Activated B cell treated with CpG ODN at 0.5 μM for 24 hours (primary cell): ENCODE data around the gene ZNF189. TPM values are rescaled to one million over a fixed set of nuclear protein-coding genes. Genes with fewer than 3 reads are reported as not detected.

Experiments
- ATAC-seq: fragments of 200-7000 bp; cut with Tn5 transposase; one replicate; pipeline ENCODE4 v1.10.0; 2021; ENCODE audit warnings: low read depth, mild to moderate bottlenecking, moderate library complexity
- CTCF ChIA-PET: fragments of 350-600 bp; sonication (Branson Sonifier 250); formaldehyde crosslinking; loops from one replicate; lab custom pipeline; 2021; ENCODE audit warnings: antibody characterized with exemption; lab: Charles Lee
- POLR2A ChIA-PET: fragments of 350-600 bp; sonication (Branson Sonifier 250); formaldehyde crosslinking; loops from one replicate; lab custom pipeline; 2021; ENCODE audit warnings: antibody characterized with exemption; lab: Charles Lee
- DNase-seq: peaks from one replicate; pipeline ENCODE4 v3.0.0; 2022
- H3K27ac Mint-ChIP-seq: one replicate; pipeline ENCODE4 v1.8.0; 2020; ENCODE audit warnings: mixed read lengths
- H3K27me3 Mint-ChIP-seq: one replicate; pipeline ENCODE4 v1.8.0; 2021; ENCODE audit warnings: mixed read lengths
- H3K36me3 Mint-ChIP-seq: one replicate; pipeline ENCODE4 v1.8.0; 2021; ENCODE audit warnings: low read depth, mixed read lengths
- H3K4me1 Mint-ChIP-seq: one replicate; pipeline ENCODE4 v1.8.0; 2021; ENCODE audit warnings: mixed read lengths
- H3K4me3 Mint-ChIP-seq: one replicate; pipeline ENCODE4 v1.8.0; 2020; ENCODE audit warnings: mild to moderate bottlenecking, mixed read lengths
- H3K9me3 Mint-ChIP-seq: one replicate; pipeline ENCODE4 v1.8.0; 2020; ENCODE audit warnings: mixed read lengths
- intact Hi-C: fragments of 100-400 bp; cut with micrococcal nuclease; formaldehyde crosslinking; loops from one replicate; pipeline ENCODE4 v1.15.1; 2024
- total RNA-seq: library from RNA; stranded (reverse); gene quantifications from 2 replicates; pipeline ENCODE4 v1.2.3, GENCODE V29; 2022
- TF ChIP-seq, protein P1 (sequence below): fragments of 200-600 bp; IDR thresholded peaks from one replicate; pipeline ENCODE4 v1.8.0; 2022; ENCODE audit warnings: antibody characterized with exemption, mild to moderate bottlenecking

The ZNF189 gene
- total RNA-seq, 1 donor from 2014 or later = 21.1 TPM

DNA sequence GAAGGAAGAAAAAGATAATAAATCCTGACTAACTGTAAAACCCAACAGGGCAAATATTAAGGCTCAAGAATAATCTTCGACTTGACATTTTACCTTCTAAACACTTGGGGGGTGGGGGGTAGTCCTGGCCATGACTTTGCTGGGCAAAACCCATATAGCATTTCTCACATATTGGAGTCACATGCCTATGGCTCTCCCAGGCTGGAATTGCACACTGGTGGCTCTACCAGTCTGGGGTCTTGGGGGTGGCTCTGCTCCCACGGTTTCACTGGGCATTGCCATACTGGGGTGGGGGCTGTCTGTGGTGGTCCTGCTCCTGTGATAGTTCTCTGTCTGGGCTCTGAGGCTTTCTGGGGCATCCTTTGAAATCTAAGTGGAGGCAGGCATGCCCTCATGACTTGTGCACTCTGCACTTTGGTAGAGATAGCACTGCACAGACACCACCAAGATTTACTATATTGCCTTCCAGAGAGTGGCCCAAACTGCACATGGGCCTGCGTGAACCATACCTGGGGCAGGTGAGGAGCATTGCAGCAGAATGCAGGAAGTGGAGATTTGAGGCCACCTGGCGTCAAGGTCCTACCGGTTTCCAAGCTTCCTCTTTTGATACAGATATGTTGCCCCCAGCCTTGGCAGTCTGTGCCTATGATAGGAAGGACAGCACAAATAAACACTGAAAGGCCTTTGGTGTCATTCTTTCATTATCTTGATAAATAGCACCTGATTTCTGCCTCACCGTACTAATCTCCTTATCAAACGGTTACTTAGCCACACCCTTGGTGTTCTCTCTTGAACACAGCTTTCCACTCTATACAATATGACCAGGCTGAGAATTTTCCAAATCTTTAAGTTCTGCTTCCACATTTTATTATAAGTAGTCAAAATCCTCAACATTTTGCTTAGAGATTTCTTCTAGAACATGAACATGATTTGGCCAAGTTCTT lies 43.6 kb upstream of the ZNF189 start:
- H3K36me3 Mint-ChIP-seq = no peaks in the 10 kb centered on the region
- TF ChIP-seq, protein P1, sequence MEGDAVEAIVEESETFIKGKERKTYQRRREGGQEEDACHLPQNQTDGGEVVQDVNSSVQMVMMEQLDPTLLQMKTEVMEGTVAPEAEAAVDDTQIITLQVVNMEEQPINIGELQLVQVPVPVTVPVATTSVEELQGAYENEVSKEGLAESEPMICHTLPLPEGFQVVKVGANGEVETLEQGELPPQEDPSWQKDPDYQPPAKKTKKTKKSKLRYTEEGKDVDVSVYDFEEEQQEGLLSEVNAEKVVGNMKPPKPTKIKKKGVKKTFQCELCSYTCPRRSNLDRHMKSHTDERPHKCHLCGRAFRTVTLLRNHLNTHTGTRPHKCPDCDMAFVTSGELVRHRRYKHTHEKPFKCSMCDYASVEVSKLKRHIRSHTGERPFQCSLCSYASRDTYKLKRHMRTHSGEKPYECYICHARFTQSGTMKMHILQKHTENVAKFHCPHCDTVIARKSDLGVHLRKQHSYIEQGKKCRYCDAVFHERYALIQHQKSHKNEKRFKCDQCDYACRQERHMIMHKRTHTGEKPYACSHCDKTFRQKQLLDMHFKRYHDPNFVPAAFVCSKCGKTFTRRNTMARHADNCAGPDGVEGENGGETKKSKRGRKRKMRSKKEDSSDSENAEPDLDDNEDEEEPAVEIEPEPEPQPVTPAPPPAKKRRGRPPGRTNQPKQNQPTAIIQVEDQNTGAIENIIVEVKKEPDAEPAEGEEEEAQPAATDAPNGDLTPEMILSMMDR = no peak

DNA sequence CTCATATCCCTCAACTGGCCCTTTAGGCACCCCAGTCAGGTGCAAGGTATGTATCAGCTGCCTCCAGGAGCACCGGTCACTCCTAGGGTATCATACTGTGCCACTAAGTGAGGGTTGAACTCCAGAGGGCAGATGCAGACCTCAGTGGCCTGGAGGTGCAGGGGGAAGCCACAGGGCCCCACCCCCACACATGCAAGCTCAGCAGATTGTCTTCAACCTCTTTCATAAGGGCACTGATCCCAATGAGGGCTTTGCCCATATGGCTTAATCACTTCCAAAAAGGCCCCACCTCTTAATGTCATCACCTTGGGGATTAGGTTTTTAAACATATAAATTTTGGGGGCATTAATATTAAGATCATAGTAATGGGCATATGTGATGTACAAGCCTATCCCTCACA lies 42.0 kb upstream of the ZNF189 start:
- no peaks in the 10 kb centered on the region for H3K36me3 Mint-ChIP-seq
- TF ChIP-seq, protein P1 = no peak
- ATAC-seq (no peak), DNase-seq (no peak)
- ChIA-PET POLR2A (no interaction called here), CTCF (no interaction called here)
- H3K9me3 Mint-ChIP-seq = no peaks in the 10 kb centered on the region
- no peaks in the 10 kb centered on the region for H3K27me3 Mint-ChIP-seq
- no peak overlapping the region for H3K4me3 Mint-ChIP-seq
- no peak overlapping the region for H3K27ac Mint-ChIP-seq
- H3K4me1 Mint-ChIP-seq = no peaks in the 10 kb centered on the region
- intact Hi-C loops = no loop called here

More for the DNA sequence above, 43.6 kb upstream of the ZNF189 start:
- Mint-ChIP-seq H3K27me3 (no peaks in the 10 kb centered on the region), H3K27ac (no peak overlapping the region), H3K4me3 (no peak overlapping the region), H3K9me3 (no peaks in the 10 kb centered on the region), H3K4me1 (no peaks in the 10 kb centered on the region)
- ChIA-PET CTCF (no interaction called here), POLR2A (no interaction called here)
- intact Hi-C loops = no loop called here
- DNase-seq = no peak
- no peak for ATAC-seq

DNA sequence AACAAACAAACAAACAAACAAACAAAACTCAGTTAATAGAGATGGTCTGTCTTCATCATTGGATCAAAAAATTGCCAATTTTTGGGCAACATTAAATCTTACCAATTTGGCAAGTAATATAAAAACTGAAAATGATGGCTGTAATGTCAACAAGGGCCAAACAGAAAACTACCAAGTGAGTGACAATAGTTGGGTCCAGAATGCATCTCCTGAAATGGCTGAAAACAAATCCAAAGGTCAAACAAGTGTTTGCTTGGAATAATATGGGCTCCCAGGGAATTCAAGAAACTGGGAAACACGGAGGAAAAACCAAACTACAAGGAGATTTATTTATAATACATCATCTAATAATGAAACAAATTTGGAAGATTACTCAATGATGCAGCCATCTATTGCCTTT lies 39.0 kb upstream of the ZNF189 start:
- Mint-ChIP-seq H3K4me3 (no peak overlapping the region), H3K27ac (no peak overlapping the region), H3K9me3 (no peaks in the 10 kb centered on the region), H3K4me1 (no peaks in the 10 kb centered on the region), H3K27me3 (no peaks in the 10 kb centered on the region), H3K36me3 (no peaks in the 10 kb centered on the region)
- intact Hi-C loops = no loop called here
- ATAC-seq (no peak), DNase-seq (no peak)
- POLR2A ChIA-PET = no interaction called here
- CTCF ChIA-PET = no interaction called here
- TF ChIP-seq, protein P1 = no peak

DNA sequence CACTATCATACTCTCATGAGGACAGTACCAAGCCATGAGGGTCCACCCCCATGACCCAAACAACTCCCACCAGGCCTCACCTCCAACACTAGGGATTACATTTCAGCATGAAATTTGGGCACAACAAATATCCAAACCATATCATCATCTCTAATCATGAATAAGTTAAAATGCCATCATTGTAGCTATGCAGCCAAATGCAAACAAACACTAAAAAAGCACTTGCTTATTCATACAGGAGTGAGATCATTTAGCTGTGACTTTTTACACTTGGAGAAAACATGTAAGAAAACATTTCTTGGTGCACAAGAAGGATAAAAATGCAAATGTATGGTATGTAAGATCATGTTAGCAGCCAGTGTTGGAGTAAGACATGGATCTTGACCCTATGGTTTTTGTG lies 38.0 kb upstream of the ZNF189 start:
- intact Hi-C loops = no loop called here
- Mint-ChIP-seq H3K4me3 (no peak overlapping the region), H3K36me3 (no peaks in the 10 kb centered on the region), H3K27ac (no peak overlapping the region), H3K9me3 (no peaks in the 10 kb centered on the region), H3K27me3 (no peaks in the 10 kb centered on the region), H3K4me1 (no peaks in the 10 kb centered on the region)
- no peak for DNase-seq
- CTCF ChIA-PET = no interaction called here
- TF ChIP-seq, protein P1 = no peak
- ATAC-seq = no peak
- POLR2A ChIA-PET = no interaction called here

- Mint-ChIP-seq H3K36me3 (no peaks in the 10 kb centered on the region), H3K9me3 (no peaks in the 10 kb centered on the region), H3K4me1 (no peaks in the 10 kb centered on the region), H3K27ac (no peak overlapping the region), H3K27me3 (no peaks in the 10 kb centered on the region), H3K4me3 (no peak overlapping the region)
- ATAC-seq (no peak), DNase-seq (no peak)
- TF ChIP-seq, protein P1 = no peak
- CTCF ChIA-PET = no interaction called here
- intact Hi-C loops = no loop called here
- POLR2A ChIA-PET = no interaction called here
Measured at GRCh38 chr9:101362450-101362849, 36.2 kb upstream of the ZNF189 start.
